Endothelial cell of umbilical vein (primary cell): Measurements from ENCODE around the gene CENPQ.

Experiments
- EZH2 ChIP-seq: IDR thresholded peaks from 2 replicates; pipeline ENCODE4 v1.6.1; 2012; ENCODE audit warnings: borderline replicate concordance, low read depth, mild to moderate bottlenecking, moderate library complexity, low read length, inconsistent platforms; ENCODE audit not compliant: severe bottlenecking
- FOS ChIP-seq: IDR thresholded peaks from 2 replicates; pipeline ENCODE4 v1.6.1; 2011; ENCODE audit warnings: mild to moderate bottlenecking, low read length, moderate library complexity, borderline replicate concordance; ENCODE audit not compliant: insufficient read depth
- JUN ChIP-seq: IDR thresholded peaks from 2 replicates; pipeline ENCODE4 v1.6.1; 2011; ENCODE audit warnings: borderline replicate concordance, low read depth; ENCODE audit not compliant: insufficient read length, insufficient read depth
- MYC ChIP-seq: IDR thresholded peaks from one replicate; pipeline ENCODE4 v1.6.1; 2011; ENCODE audit warnings: mild to moderate bottlenecking, low read depth, low read length
- POLR2A ChIP-seq: IDR thresholded peaks from 2 replicates; pipeline ENCODE4 v1.6.1; 2012; ENCODE audit warnings: low read depth, mild to moderate bottlenecking, control low read depth, low read length
- POLR2AphosphoS5 ChIP-seq: IDR thresholded peaks from 2 replicates; pipeline ENCODE4 v1.6.1; 2012; ENCODE audit warnings: low read depth, mild to moderate bottlenecking, control low read depth, low read length, moderate library complexity; ENCODE audit not compliant: insufficient read depth
- TF ChIP-seq, protein P1 (sequence below), 2 donors: IDR thresholded peaks; 1 replicate in 1 of 2; 2 replicates in 1 of 2; pipeline ENCODE4 v1.5.1; 2011; ENCODE audit warnings: low read length in 2 of 2, mild to moderate bottlenecking in 2 of 2, moderate library complexity in 2 of 2, control low read depth in 1 of 2, inconsistent platforms in 1 of 2, low read depth in 1 of 2; ENCODE audit not compliant: insufficient read depth in 1 of 2; ENCODE audit errors: extremely low read depth in 1 of 2
- TF ChIP-seq, protein P2 (sequence below): IDR thresholded peaks from 2 replicates; pipeline ENCODE4 v1.6.1; 2011; ENCODE audit not compliant: insufficient read depth, insufficient read length

DNA sequence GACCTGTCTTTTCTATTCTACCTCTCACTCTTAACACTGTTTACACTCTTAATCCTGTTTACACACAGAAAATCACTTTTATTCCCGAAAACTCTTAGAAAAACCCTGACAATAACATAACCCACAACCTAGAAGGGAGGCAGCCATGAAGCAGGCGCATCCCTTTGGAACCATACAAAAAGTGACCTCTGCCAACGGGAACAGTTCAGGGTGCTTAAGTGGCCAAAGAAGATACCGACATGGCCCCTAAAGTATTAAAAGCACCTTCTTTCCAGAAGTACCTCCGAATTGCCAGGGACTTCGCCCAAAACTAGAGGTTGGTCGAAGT, 607 bp upstream of the CENPQ start:
- TF ChIP-seq JUN (no peak), FOS (no peak), POLR2AphosphoS5 (no peak), POLR2A (no peak), MYC (no peak), EZH2 (no peak)
- TF ChIP-seq, protein P1, sequence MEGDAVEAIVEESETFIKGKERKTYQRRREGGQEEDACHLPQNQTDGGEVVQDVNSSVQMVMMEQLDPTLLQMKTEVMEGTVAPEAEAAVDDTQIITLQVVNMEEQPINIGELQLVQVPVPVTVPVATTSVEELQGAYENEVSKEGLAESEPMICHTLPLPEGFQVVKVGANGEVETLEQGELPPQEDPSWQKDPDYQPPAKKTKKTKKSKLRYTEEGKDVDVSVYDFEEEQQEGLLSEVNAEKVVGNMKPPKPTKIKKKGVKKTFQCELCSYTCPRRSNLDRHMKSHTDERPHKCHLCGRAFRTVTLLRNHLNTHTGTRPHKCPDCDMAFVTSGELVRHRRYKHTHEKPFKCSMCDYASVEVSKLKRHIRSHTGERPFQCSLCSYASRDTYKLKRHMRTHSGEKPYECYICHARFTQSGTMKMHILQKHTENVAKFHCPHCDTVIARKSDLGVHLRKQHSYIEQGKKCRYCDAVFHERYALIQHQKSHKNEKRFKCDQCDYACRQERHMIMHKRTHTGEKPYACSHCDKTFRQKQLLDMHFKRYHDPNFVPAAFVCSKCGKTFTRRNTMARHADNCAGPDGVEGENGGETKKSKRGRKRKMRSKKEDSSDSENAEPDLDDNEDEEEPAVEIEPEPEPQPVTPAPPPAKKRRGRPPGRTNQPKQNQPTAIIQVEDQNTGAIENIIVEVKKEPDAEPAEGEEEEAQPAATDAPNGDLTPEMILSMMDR (IDR thresholded peaks at IDR 0.05; ENCODE audit: extremely low read depth in 1 of 2, insufficient read depth in 1 of 2, low read depth in 1 of 2, low read length in 2 of 2) = no peak
- TF ChIP-seq, protein P2, sequence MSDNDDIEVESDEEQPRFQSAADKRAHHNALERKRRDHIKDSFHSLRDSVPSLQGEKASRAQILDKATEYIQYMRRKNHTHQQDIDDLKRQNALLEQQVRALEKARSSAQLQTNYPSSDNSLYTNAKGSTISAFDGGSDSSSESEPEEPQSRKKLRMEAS = no peak
